ENCODE data around the gene PCDHGB4.
A peak's percentile ranks its signal among the peaks of the same experiment; 100 is the strongest.
"Not testable (repeated sequence)": the region's sequence is repeated elsewhere in the genome, so short reads cannot be mapped to it uniquely, and the experiment has no call there.

The PCDHGB4 gene

GRCh38 chr5:141398608-141399007 lies 11.1 kb downstream of the PCDHGB4 start:
- peaks cover 33% of the 10 kb centered on the region for H3K9me3 ChIP-seq (ENCODE audit: low read length)
- no peaks in the 10 kb centered on the region for H3K4me1 ChIP-seq (ENCODE audit: insufficient read depth, low read length)
- H3K36me3 ChIP-seq (ENCODE audit: insufficient read depth, low read length) = peaks cover 1% of the 10 kb centered on the region
- H3K4me3 ChIP-seq (ENCODE audit: low read length) = no peak overlapping the region
- H2AFZ ChIP-seq (ENCODE audit: low read depth, low read length) = no peak overlapping the region
- no peaks in the 10 kb centered on the region for H3K27me3 ChIP-seq (ENCODE audit: insufficient read depth, low read length)

DNA sequence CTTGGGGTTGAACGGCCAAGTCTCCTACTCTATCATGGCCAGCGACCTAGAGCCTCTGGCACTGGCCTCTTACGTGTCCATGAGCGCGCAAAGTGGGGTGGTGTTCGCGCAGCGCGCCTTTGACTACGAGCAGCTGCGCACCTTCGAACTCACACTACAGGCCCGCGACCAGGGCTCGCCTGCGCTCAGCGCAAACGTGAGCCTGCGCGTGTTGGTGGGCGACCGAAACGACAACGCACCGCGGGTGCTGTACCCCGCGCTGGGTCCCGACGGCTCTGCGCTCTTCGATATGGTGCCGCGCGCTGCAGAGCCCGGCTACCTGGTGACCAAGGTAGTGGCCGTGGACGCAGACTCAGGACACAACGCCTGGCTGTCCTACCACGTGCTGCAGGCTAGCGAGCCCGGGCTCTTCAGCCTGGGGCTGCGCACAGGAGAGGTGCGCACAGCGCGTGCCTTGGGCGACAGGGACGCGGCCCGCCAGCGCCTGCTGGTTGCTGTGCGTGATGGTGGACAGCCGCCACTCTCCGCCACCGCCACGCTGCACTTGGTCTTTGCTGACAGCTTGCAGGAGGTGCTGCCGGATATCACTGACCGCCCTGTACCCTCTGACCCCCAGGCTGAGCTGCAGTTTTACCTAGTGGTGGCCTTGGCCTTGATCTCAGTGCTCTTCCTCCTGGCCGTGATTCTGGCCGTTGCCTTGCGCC lies 12.2 kb downstream of the PCDHGB4 start:
- Histone ChIP-seq H3K4me3 (ENCODE audit: low read length) (no peak overlapping the region), H2AFZ (ENCODE audit: low read depth, low read length) (no peak overlapping the region), H3K9me3 (ENCODE audit: low read length) (peaks cover 31% of the 10 kb centered on the region), H3K36me3 (ENCODE audit: insufficient read depth, low read length) (no peaks in the 10 kb centered on the region), H3K4me1 (ENCODE audit: insufficient read depth, low read length) (no peaks in the 10 kb centered on the region), H3K27me3 (ENCODE audit: insufficient read depth, low read length) (no peaks in the 10 kb centered on the region)

DNA sequence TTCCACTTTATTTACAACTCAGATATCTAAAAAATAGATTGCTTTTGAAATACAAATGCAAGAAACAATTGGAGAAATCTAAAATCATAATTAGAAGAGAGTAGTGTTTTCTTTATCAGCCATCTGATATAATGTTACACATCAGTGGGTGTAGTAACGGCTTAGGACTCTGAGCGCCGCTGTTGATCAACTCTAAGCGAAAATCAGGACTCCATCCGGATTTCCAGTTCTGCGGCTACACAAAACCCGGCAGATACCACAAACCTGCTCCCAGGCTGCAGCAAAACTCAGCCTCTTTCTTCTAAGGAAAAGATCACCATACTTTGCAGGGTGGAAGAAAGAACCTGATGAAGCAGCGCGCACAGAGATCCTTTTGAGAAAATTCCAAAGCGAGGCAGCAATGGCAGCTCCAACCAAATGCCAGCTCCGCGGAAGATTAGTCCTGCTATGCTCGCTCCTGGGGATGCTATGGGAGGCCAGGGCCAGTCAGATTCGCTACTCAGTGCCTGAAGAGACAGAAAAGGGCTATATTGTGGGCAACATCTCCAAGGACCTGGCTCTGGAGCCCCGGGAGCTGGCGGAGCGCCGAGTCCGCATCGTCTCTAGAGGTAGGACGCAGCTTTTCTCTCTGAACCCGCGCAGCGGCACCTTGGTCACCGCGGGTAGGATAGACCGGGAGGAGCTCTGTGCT lies 15.2 kb downstream of the PCDHGB4 start, which contains the start of gene PCDHGA9:
PCDHGA9 (plus strand) TSS at position 226 of the 691 bp plus-strand sequence; CDS start at position 401, 175 bp downstream.
- no peak within 1 kb of the TSS for H2AFZ ChIP-seq (ENCODE audit: low read depth, low read length)
- H3K36me3 ChIP-seq (ENCODE audit: insufficient read depth, low read length) = no peaks in the 10 kb centered on the region
- H3K27me3 ChIP-seq (ENCODE audit: insufficient read depth, low read length) = no peaks in the 10 kb centered on the region
- H3K4me1 ChIP-seq (ENCODE audit: insufficient read depth, low read length) = no peaks in the 10 kb centered on the region
- no peak within 1 kb of the TSS for H3K4me3 ChIP-seq (ENCODE audit: low read length)
- peaks cover 34% of the 10 kb centered on the region for H3K9me3 ChIP-seq (ENCODE audit: low read length)

DNA sequence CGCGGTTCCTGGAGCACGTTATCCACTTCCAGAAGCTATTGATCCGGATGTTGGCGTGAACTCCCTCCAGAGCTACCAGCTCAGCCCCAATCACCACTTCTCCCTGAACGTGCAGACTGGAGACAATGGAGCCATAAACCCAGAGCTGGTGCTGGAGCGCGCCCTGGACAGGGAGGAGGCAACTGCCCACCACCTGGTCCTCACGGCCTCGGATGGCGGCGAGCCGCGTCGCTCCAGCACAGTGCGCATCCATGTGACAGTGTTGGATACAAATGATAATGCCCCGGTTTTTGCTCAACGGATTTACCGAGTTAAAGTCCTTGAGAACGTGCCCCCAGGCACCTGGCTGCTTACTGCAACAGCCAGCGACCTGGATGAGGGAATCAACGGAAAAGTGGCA lies 15.9 kb downstream of the PCDHGB4 start:
- Histone ChIP-seq H2AFZ (ENCODE audit: low read depth, low read length) (no peak overlapping the region), H3K4me1 (ENCODE audit: insufficient read depth, low read length) (no peaks in the 10 kb centered on the region), H3K4me3 (ENCODE audit: low read length) (no peak overlapping the region), H3K36me3 (ENCODE audit: insufficient read depth, low read length) (no peaks in the 10 kb centered on the region), H3K9me3 (ENCODE audit: low read length) (peaks cover 34% of the 10 kb centered on the region), H3K27me3 (ENCODE audit: insufficient read depth, low read length) (no peaks in the 10 kb centered on the region)

DNA sequence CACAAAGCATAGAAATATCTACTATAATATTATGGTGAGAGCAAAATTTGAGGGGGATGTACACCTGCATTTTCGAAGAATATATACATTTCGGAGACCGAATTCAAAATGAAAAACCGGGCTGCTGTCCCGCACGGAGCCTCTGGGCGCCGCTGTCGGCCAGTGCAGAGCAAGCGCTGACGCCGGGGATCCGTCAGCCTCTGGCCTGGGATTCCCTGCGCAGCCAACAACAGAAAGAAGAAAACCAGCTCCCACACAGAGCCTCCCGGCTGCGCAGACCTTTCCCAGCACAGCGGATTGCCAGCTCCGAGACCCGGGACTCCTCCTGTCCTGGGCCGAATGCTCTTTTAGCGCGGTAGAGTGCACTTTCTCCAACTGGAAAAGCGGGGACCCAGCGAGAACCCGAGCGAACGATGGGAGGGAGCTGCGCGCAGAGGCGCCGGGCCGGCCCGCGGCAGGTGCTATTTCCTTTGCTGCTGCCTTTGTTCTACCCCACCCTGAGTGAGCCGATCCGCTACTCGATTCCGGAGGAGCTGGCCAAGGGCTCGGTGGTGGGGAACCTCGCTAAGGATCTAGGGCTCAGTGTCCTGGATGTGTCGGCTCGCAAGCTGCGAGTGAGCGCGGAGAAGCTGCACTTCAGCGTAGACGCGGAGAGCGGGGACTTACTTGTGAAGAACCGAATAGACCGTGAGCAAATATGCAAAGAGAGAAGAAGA lies 20.4 kb downstream of the PCDHGB4 start, which contains the start of gene PCDHGB6:
PCDHGB6 (plus strand) TSS at position 232 of the 716 bp plus-strand sequence; CDS start at position 414, 182 bp downstream.
- H3K4me1 ChIP-seq (ENCODE audit: insufficient read depth, low read length); H3K27me3 ChIP-seq (ENCODE audit: insufficient read depth, low read length); H3K36me3 ChIP-seq (ENCODE audit: insufficient read depth, low read length); H2AFZ ChIP-seq (ENCODE audit: low read depth, low read length): not testable (repeated sequence)
- H3K9me3 ChIP-seq (ENCODE audit: low read length) = peaks cover 44% of the 10 kb centered on the region
- H3K4me3 ChIP-seq (ENCODE audit: low read length) = peak within 1 kb of the TSS; percentile 43

GRCh38 chr5:141409598-141410306 lies 22.3 kb downstream of the PCDHGB4 start:
- Histone ChIP-seq H3K36me3 (ENCODE audit: insufficient read depth, low read length) (peaks cover 11% of the 10 kb centered on the region), H3K4me1 (ENCODE audit: insufficient read depth, low read length) (no peaks in the 10 kb centered on the region), H3K4me3 (ENCODE audit: low read length) (no peak overlapping the region), H3K27me3 (ENCODE audit: insufficient read depth, low read length) (no peaks in the 10 kb centered on the region), H2AFZ (ENCODE audit: low read depth, low read length) (no peak overlapping the region), H3K9me3 (ENCODE audit: low read length) (peaks cover 47% of the 10 kb centered on the region)

DNA sequence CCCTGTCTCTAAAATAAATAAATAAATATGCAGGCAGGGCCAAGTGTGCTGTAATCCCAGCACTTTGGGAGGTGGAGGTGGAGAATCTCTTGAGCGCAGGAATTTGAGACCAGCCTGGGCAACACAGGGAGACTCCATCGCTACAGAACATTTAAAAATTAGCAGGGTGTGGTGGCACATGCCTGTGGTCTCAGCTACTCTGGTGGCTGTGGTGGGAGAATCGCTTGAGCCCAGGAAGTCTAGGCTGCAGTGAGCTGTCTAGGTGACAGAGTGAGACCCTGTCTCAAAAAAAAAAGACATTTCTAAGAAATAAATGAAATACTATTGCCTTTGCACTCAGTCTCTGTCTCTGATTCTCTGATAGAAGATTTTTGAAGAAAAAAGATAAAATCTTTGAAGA lies 24.1 kb downstream of the PCDHGB4 start:
- peaks cover 13% of the 10 kb centered on the region for H3K36me3 ChIP-seq (ENCODE audit: insufficient read depth, low read length)
- no peaks in the 10 kb centered on the region for H3K27me3 ChIP-seq (ENCODE audit: insufficient read depth, low read length)
- no peak overlapping the region for H2AFZ ChIP-seq (ENCODE audit: low read depth, low read length)
- H3K4me1 ChIP-seq (ENCODE audit: insufficient read depth, low read length) = no peaks in the 10 kb centered on the region
- peak overlapping the region; percentile 20 for H3K4me3 ChIP-seq (ENCODE audit: low read length)
- peaks cover 44% of the 10 kb centered on the region for H3K9me3 ChIP-seq (ENCODE audit: low read length)

- Histone ChIP-seq H3K27me3 (ENCODE audit: insufficient read depth, low read length) (no peaks in the 10 kb centered on the region), H3K36me3 (ENCODE audit: insufficient read depth, low read length) (peaks cover 13% of the 10 kb centered on the region), H3K4me3 (ENCODE audit: low read length) (peak within 1 kb of the TSS; percentile 56), H3K9me3 (ENCODE audit: low read length) (peaks cover 52% of the 10 kb centered on the region), H2AFZ (ENCODE audit: low read depth, low read length) (no peak within 1 kb of the TSS), H3K4me1 (ENCODE audit: insufficient read depth, low read length) (no peaks in the 10 kb centered on the region)
These were observed 25.5 kb downstream of the PCDHGB4 start, which contains the start of gene PCDHGA10 for GRCh38 chr5:141412854-141413539. PCDHGA10 (plus strand) TSS chr5:141412987; CDS start chr5:141413176, 189 bp downstream.

DNA sequence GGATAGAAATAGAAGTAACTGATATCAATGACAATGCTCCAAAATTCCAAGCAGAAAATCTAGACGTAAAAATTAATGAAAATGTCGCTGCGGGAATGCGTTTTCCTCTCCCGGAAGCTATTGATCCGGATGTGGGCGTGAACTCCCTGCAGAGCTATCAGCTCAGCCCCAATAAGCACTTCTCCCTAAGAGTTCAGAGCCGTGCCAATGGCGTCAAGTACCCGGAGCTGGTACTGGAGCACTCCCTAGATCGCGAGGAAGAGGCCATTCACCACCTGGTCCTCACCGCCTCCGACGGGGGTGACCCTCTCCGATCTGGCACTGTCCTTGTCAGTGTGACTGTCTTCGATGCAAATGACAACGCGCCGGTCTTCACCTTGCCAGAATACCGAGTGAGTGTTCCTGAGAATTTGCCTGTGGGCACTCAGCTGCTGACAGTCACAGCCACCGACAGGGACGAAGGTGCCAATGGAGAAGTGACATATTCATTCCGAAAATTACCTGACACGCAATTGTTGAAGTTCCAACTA lies 26.1 kb downstream of the PCDHGB4 start:
- no peaks in the 10 kb centered on the region for H3K27me3 ChIP-seq (ENCODE audit: insufficient read depth, low read length)
- H3K4me1 ChIP-seq (ENCODE audit: insufficient read depth, low read length) = no peaks in the 10 kb centered on the region
- H3K4me3 ChIP-seq (ENCODE audit: low read length) = peak overlapping the region; percentile 56
- H3K36me3 ChIP-seq (ENCODE audit: insufficient read depth, low read length) = peaks cover 18% of the 10 kb centered on the region
- peaks cover 58% of the 10 kb centered on the region for H3K9me3 ChIP-seq (ENCODE audit: low read length)
- no peak overlapping the region for H2AFZ ChIP-seq (ENCODE audit: low read depth, low read length)

DNA sequence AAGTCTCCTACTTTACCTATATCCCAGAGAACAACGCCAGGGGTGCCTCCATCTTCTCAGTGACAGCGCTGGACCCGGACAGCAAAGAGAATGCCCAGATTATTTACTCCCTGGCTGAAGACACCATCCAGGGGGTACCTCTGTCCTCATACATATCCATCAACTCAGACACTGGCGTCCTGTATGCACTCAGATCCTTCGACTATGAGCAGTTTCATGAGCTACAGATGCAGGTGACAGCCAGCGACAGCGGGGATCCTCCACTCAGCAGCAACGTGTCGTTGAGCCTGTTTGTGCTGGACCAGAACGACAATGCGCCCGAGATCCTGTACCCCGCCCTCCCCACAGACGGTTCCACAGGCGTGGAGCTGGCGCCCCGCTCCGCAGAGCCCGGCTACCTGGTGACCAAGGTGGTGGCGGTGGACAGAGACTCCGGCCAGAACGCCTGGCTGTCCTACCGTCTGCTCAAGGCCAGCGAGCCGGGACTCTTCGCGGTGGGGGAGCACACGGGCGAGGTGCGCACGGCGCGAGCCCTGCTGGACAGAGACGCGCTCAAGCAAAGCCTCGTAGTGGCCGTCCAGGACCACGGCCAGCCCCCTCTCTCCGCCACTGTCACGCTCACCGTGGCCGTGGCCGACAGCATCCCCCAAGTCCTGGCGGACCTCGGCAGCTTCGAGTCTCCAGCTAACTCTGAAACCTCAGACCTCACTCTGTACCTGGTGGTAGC lies 27.2 kb downstream of the PCDHGB4 start:
- not testable (repeated sequence) for H3K4me3 ChIP-seq (ENCODE audit: low read length); H3K4me1 ChIP-seq (ENCODE audit: insufficient read depth, low read length); H3K27me3 ChIP-seq (ENCODE audit: insufficient read depth, low read length); H2AFZ ChIP-seq (ENCODE audit: low read depth, low read length)
- H3K36me3 ChIP-seq (ENCODE audit: insufficient read depth, low read length) = peaks cover 29% of the 10 kb centered on the region
- peaks cover 58% of the 10 kb centered on the region for H3K9me3 ChIP-seq (ENCODE audit: low read length)

DNA sequence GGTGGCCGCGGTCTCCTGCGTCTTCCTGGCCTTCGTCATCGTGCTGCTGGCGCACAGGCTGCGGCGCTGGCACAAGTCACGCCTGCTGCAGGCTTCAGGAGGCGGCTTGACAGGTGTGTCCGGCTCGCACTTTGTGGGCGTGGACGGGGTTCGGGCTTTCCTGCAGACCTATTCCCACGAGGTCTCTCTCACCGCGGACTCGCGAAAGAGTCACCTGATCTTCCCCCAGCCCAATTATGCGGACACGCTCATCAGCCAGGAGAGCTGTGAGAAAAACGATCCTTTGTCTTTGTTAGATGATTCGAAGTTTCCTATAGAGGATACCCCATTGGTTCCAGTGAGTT lies 27.7 kb downstream of the PCDHGB4 start:
- H3K4me1 ChIP-seq (ENCODE audit: insufficient read depth, low read length); H3K4me3 ChIP-seq (ENCODE audit: low read length); H2AFZ ChIP-seq (ENCODE audit: low read depth, low read length); H3K27me3 ChIP-seq (ENCODE audit: insufficient read depth, low read length): not testable (repeated sequence)
- peaks cover 32% of the 10 kb centered on the region for H3K36me3 ChIP-seq (ENCODE audit: insufficient read depth, low read length)
- peaks cover 55% of the 10 kb centered on the region for H3K9me3 ChIP-seq (ENCODE audit: low read length)
